Epithelial cell of proximal tubule (primary cell): ENCODE data around the gene CDH4. TPM values are rescaled to one million over a fixed set of nuclear protein-coding genes. Genes with fewer than 3 reads are reported as not detected.

Experiments
- DNase-seq: peaks from one replicate; pipeline ENCODE4 v3.0.0-alpha.2; 2011; ENCODE audit warnings: low read depth
- H3K4me3 ChIP-seq: 2 replicates; pipeline ENCODE4 v1.5.1; 2011; ENCODE audit warnings: low read depth, mild to moderate bottlenecking, low read length
- CTCF ChIP-seq: conservative IDR thresholded peaks from 2 replicates; pipeline ENCODE4 v1.5.1; 2012; ENCODE audit warnings: low read depth, mild to moderate bottlenecking, low read length
- total RNA-seq: library from RNA; depleted of rRNA; stranded (reverse); fragments of >200 nt; gene quantifications from 2 replicates; pipeline ENCODE4 v1.2.3, GENCODE V29; 2015

Gene CDH4
- total RNA-seq, 1 donor from 2014 or later = 17.1 TPM

- no peak for DNase-seq
- TF ChIP-seq CTCF = no peak
- H3K4me3 ChIP-seq = no peak overlapping the region
Observed at GRCh38 chr20:61521687-61522420, 269.8 kb downstream of the CDH4 start.

- no peak for DNase-seq
- no peak overlapping the region for H3K4me3 ChIP-seq
- TF ChIP-seq CTCF = no peak
Observed at GRCh38 chr20:61522498-61523090, 270.5 kb downstream of the CDH4 start.

GRCh38 chr20:61523145-61523544, 271.1 kb downstream of the CDH4 start:
- no peak for TF ChIP-seq CTCF
- H3K4me3 ChIP-seq = no peak overlapping the region
- DNase-seq = no peak

GRCh38 chr20:61524951-61525666, 273.0 kb downstream of the CDH4 start:
- no peak for TF ChIP-seq CTCF
- DNase-seq = no peak
- H3K4me3 ChIP-seq = no peak overlapping the region

- DNase-seq = no peak
- no peak overlapping the region for H3K4me3 ChIP-seq
- no peak for TF ChIP-seq CTCF
Observed at GRCh38 chr20:61525781-61526431, 273.8 kb downstream of the CDH4 start.

GRCh38 chr20:61526907-61527306, 274.8 kb downstream of the CDH4 start:
- TF ChIP-seq CTCF = no peak
- DNase-seq = no peak

More at GRCh38 chr20:61526907-61527306, 274.8 kb downstream of the CDH4 start:
- H3K4me3 ChIP-seq = no peak overlapping the region
